ENCODE data around the gene HDDC3.

DNA sequence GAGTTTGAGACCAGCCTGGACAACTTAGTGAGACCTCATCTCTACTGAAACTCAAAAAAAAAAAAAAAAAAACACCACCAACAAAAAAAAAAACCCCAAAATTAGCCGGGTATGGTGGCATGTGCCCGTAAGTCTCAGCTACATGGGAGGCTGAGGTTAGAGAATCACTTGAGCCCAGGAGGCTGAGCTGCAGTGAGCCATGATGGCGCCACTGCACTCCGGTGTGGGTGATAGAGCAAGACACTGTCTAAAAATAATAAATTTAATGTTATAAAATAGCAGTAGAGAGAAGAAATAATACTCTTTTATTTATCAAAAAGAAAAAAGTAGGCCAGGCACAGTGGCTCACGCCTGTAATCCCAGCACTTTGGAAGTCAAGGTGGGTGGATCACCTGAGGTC lies 39.8 kb upstream of the HDDC3 start:
- no peak for TF ChIP-seq POLR2A (IDR thresholded peaks at IDR 0.05)
- TF ChIP-seq, protein P1, sequence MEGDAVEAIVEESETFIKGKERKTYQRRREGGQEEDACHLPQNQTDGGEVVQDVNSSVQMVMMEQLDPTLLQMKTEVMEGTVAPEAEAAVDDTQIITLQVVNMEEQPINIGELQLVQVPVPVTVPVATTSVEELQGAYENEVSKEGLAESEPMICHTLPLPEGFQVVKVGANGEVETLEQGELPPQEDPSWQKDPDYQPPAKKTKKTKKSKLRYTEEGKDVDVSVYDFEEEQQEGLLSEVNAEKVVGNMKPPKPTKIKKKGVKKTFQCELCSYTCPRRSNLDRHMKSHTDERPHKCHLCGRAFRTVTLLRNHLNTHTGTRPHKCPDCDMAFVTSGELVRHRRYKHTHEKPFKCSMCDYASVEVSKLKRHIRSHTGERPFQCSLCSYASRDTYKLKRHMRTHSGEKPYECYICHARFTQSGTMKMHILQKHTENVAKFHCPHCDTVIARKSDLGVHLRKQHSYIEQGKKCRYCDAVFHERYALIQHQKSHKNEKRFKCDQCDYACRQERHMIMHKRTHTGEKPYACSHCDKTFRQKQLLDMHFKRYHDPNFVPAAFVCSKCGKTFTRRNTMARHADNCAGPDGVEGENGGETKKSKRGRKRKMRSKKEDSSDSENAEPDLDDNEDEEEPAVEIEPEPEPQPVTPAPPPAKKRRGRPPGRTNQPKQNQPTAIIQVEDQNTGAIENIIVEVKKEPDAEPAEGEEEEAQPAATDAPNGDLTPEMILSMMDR (IDR thresholded peaks at IDR 0.05), result no peak

All from heart left ventricle (tissue), 13 donors.